ENCODE measurements around the gene LMOD3. TPM values are rescaled to one million over a fixed set of nuclear protein-coding genes. Genes with fewer than 3 reads are reported as not detected.

Gene LMOD3
- total and polyA plus RNA-seq, 12 donors: 0.03 to 0.14 (median 0.08) TPM; not detected in 6

- Histone ChIP-seq H3K27me3 (no peaks in the 10 kb centered on the region), H3K9me3 (replicated peaks in 1 of 3) (no peaks in the 10 kb centered on the region), H3K4me1 (replicated peaks in 1 of 2) (peaks cover 0 to 9% of the 10 kb centered on the region in 2 donors), H3K36me3 (replicated peaks in 1 of 2) (peaks cover 0 to 6% of the 10 kb centered on the region in 2 donors), H3K4me3 (no peak overlapping the region), H3K27ac (no peak overlapping the region)
- intact Hi-C loops (cut with DNase I): no loop called here
- 91 to 98% (median 93%) methylated on average over 3 of the region's 3 CpGs for WGBS, 4 donors
- TF ChIP-seq CTCF (IDR thresholded peaks at IDR 0.05) (no peak), POLR2A (IDR thresholded peaks at IDR 0.05) (no peak)
- DNase-seq: no peak
Observed at GRCh38 chr3:69072928-69073327, 49.5 kb downstream of the LMOD3 start.

- 71 to 78% (median 72%) methylated on average over 4 of the region's 4 CpGs for WGBS, 4 donors
- no peaks in the 10 kb centered on the region for H3K27me3 ChIP-seq
- H3K4me3 ChIP-seq: no peak overlapping the region
- intact Hi-C loops (cut with DNase I): no loop called here
- no peaks in the 10 kb centered on the region for H3K9me3 ChIP-seq (replicated peaks in 1 of 3)
- no peaks in the 10 kb centered on the region for H3K4me1 ChIP-seq (replicated peaks in 1 of 2)
- TF ChIP-seq POLR2A (IDR thresholded peaks at IDR 0.05): no peak
- TF ChIP-seq CTCF (IDR thresholded peaks at IDR 0.05): no peak
- H3K36me3 ChIP-seq (replicated peaks in 1 of 2): peaks cover 0 to 19% of the 10 kb centered on the region in 2 donors
- DNase-seq: no peak
- no peak overlapping the region for H3K27ac ChIP-seq
Observed at GRCh38 chr3:69066121-69066520, 56.3 kb downstream of the LMOD3 start.

GRCh38 chr3:69065318-69065964 is 57.0 kb downstream of the LMOD3 start:
- no peak for DNase-seq
- H3K4me1 ChIP-seq (replicated peaks in 1 of 2): no peaks in the 10 kb centered on the region
- 94 to 98% (median 97%) methylated on average over 6 of the region's 6 CpGs for WGBS, 4 donors
- no peak overlapping the region for H3K4me3 ChIP-seq
- H3K36me3 ChIP-seq (replicated peaks in 1 of 2): peaks cover 0 to 26% of the 10 kb centered on the region in 2 donors
- intact Hi-C loops (cut with DNase I): no loop called here
- no peaks in the 10 kb centered on the region for H3K9me3 ChIP-seq (replicated peaks in 1 of 3)
- no peak overlapping the region for H3K27ac ChIP-seq
- no peak for TF ChIP-seq POLR2A (IDR thresholded peaks at IDR 0.05)
- TF ChIP-seq CTCF (IDR thresholded peaks at IDR 0.05): no peak
- H3K27me3 ChIP-seq: no peaks in the 10 kb centered on the region

GRCh38 chr3:69063636-69064035 is 58.8 kb downstream of the LMOD3 start:
- no peak overlapping the region for H3K27ac ChIP-seq
- H3K9me3 ChIP-seq (replicated peaks in 1 of 3): no peaks in the 10 kb centered on the region
- TF ChIP-seq CTCF (IDR thresholded peaks at IDR 0.05) (no peak), POLR2A (IDR thresholded peaks at IDR 0.05) (no peak)
- intact Hi-C loops (cut with DNase I): no loop called here
- WGBS, 4 donors: 72 to 85% (median 84%) methylated on average over 2 of the region's 2 CpGs
- no peak for DNase-seq
- H3K27me3 ChIP-seq: no peaks in the 10 kb centered on the region
- H3K4me3 ChIP-seq: no peak overlapping the region
- H3K4me1 ChIP-seq (replicated peaks in 1 of 2): no peaks in the 10 kb centered on the region
- H3K36me3 ChIP-seq (replicated peaks in 1 of 2): peaks cover 0 to 42% of the 10 kb centered on the region in 2 donors

Data from adrenal gland (tissue), 12 donors.